Right atrium auricular region (tissue), 2 donors: Measurements from ENCODE around the gene HAPLN3. TPM values are rescaled to one million over a fixed set of nuclear protein-coding genes. Genes with fewer than 3 reads are reported as not detected.

Experiments
- DNase-seq: peaks from one replicate; pipeline ENCODE4 v3.0.0-alpha.2; 2019; ENCODE audit warnings: low spot score
- H3K27ac ChIP-seq, 2 donors: fragments of 200-600 bp; sonication (generic); 1 replicate in 1 of 2; 2 replicates in 1 of 2; pipeline ENCODE4 v1.5.1; 2016 to 2019
- H3K27me3 ChIP-seq, 2 donors: fragments of 200-600 bp; sonication (generic); one replicate each; pipeline versions ENCODE4 v1.5.1 to v1.6.0; 2017 to 2019
- H3K36me3 ChIP-seq: fragments of 200-600 bp; sonication (generic); one replicate; pipeline ENCODE4 v1.5.1; 2016
- H3K4me1 ChIP-seq, 2 donors: fragments of 200-600 bp; sonication (generic); one replicate each; pipeline versions ENCODE4 v1.5.1 to v1.6.0; 2017 to 2019
- H3K4me3 ChIP-seq, 2 donors: fragments of 200-600 bp; sonication (generic); 1 replicate in 1 of 2; 2 replicates in 1 of 2; pipeline ENCODE4 v1.5.1; 2017 to 2019; ENCODE audit warnings: mild to moderate bottlenecking in 1 of 2, moderate library complexity in 1 of 2
- H3K9me3 ChIP-seq, 2 donors: fragments of 200-600 bp; sonication (generic); one replicate each; pipeline ENCODE4 v1.5.1; 2019
- CTCF ChIP-seq, 2 donors: fragments of 200-600 bp; sonication (generic); IDR thresholded peaks; one replicate each; pipeline ENCODE4 v1.5.1; 2019; ENCODE audit warnings: antibody characterized with exemption in 2 of 2
- total RNA-seq, 2 donors: library from RNA; depleted of rRNA; stranded (reverse); fragments of >200 nt; gene quantifications; one replicate each; pipeline ENCODE4 v1.1.0, GENCODE V29; 2016

HAPLN3 gene
- total RNA-seq, 2 donors from 2014 or later: 3.2 to 3.6 TPM

- Histone ChIP-seq H3K9me3 (no peaks in the 10 kb centered on the region), H3K36me3 (no peaks in the 10 kb centered on the region), H3K27ac (no peak overlapping the region), H3K4me3 (no peak overlapping the region), H3K27me3 (no peaks in the 10 kb centered on the region), H3K4me1 (no peaks in the 10 kb centered on the region)
- no peak for DNase-seq
- no peak for TF ChIP-seq CTCF (IDR thresholded peaks at IDR 0.05)
These were observed 35.1 kb downstream of the HAPLN3 start for GRCh38 chr15:88860212-88860611.

GRCh38 chr15:88859550-88859949 is 35.8 kb downstream of the HAPLN3 start:
- no peak overlapping the region for H3K4me3 ChIP-seq
- DNase-seq: no peak
- TF ChIP-seq CTCF (IDR thresholded peaks at IDR 0.05): no peak

GRCh38 chr15:88858934-88859333 is 36.4 kb downstream of the HAPLN3 start:
- no peaks in the 10 kb centered on the region for H3K36me3 ChIP-seq
- no peak for DNase-seq
- no peaks in the 10 kb centered on the region for H3K9me3 ChIP-seq
- H3K4me3 ChIP-seq: no peak overlapping the region
- no peak overlapping the region for H3K27ac ChIP-seq
- no peaks in the 10 kb centered on the region for H3K4me1 ChIP-seq
- no peak for TF ChIP-seq CTCF (IDR thresholded peaks at IDR 0.05)
- H3K27me3 ChIP-seq: no peaks in the 10 kb centered on the region

More at GRCh38 chr15:88859550-88859949, 35.8 kb downstream of the HAPLN3 start:
- H3K4me1 ChIP-seq: no peaks in the 10 kb centered on the region
- no peaks in the 10 kb centered on the region for H3K27me3 ChIP-seq
- no peak overlapping the region for H3K27ac ChIP-seq
- no peaks in the 10 kb centered on the region for H3K36me3 ChIP-seq
- H3K9me3 ChIP-seq: no peaks in the 10 kb centered on the region

GRCh38 chr15:88852476-88852875 is 42.9 kb downstream of the HAPLN3 start:
- TF ChIP-seq CTCF (IDR thresholded peaks at IDR 0.05): no peak
- no peaks in the 10 kb centered on the region for H3K27me3 ChIP-seq
- H3K4me3 ChIP-seq: no peak overlapping the region
- H3K9me3 ChIP-seq: no peaks in the 10 kb centered on the region
- no peak for DNase-seq
- no peaks in the 10 kb centered on the region for H3K4me1 ChIP-seq
- no peaks in the 10 kb centered on the region for H3K36me3 ChIP-seq
- no peak overlapping the region for H3K27ac ChIP-seq

GRCh38 chr15:88849376-88850072 is 45.8 kb downstream of the HAPLN3 start:
- TF ChIP-seq CTCF (IDR thresholded peaks at IDR 0.05): no peak
- H3K27me3 ChIP-seq: no peaks in the 10 kb centered on the region
- H3K36me3 ChIP-seq: no peaks in the 10 kb centered on the region
- H3K27ac ChIP-seq: no peak overlapping the region
- H3K4me1 ChIP-seq: no peaks in the 10 kb centered on the region
- DNase-seq: no peak
- no peak overlapping the region for H3K4me3 ChIP-seq
- H3K9me3 ChIP-seq: no peaks in the 10 kb centered on the region

- Histone ChIP-seq H3K9me3 (no peaks in the 10 kb centered on the region), H3K27me3 (no peaks in the 10 kb centered on the region), H3K4me3 (no peak overlapping the region), H3K4me1 (no peaks in the 10 kb centered on the region), H3K36me3 (no peaks in the 10 kb centered on the region), H3K27ac (no peak overlapping the region)
- no peak for TF ChIP-seq CTCF (IDR thresholded peaks at IDR 0.05)
- DNase-seq: no peak
These were observed 47.1 kb downstream of the HAPLN3 start for GRCh38 chr15:88848203-88848602.
